IMR-90 (cell line): ENCODE measurements around the gene ATIC. TPM values are rescaled to one million over a fixed set of nuclear protein-coding genes. Genes with fewer than 3 reads are reported as not detected.

Source experiments
- ATAC-seq: fragments of 200-7000 bp; cut with Tn5 transposase; 2 replicates; pipeline ENCODE4 v1.9.1; 2020; ENCODE audit warnings: low read depth, mild to moderate bottlenecking, moderate library complexity
- BruUV-seq: library from RNA; stranded (reverse); fragments of 400-500 nt; replicated peaks from 2 replicates; lab custom pipeline; 2021; lab: Mats Ljungman, UMichigan
- CTCF ChIA-PET: fragments of 300-600 bp; formaldehyde crosslinking; extraction: SDS; loops from one replicate; lab custom pipeline; 2021; ENCODE audit warnings: antibody characterized with exemption; lab: Yijun Ruan, JAX
- POLR2A ChIA-PET: fragments of 300-600 bp; sonication (Branson Sonifier 250); formaldehyde crosslinking; loops from one replicate; lab custom pipeline; 2022; ENCODE audit warnings: antibody characterized with exemption; ENCODE audit not compliant: unreplicated experiment; lab: Charles Lee
- DNase-seq: peaks from one replicate; pipeline ENCODE4 v3.0.0; 2013
- H2AFZ ChIP-seq: replicated peaks from 2 replicates; pipeline ENCODE3; 2013; ENCODE audit warnings: low read length, mild to moderate bottlenecking; ENCODE audit not compliant: poor library complexity
- H2AK5ac ChIP-seq: 2 replicates; pipeline ENCODE4 v1.6.1; 2013; ENCODE audit warnings: low read depth, low read length, inconsistent platforms
- H2AK9ac ChIP-seq: replicated peaks from 2 replicates; pipeline ENCODE3; 2013; ENCODE audit warnings: mild to moderate bottlenecking, low read depth, low read length, moderate library complexity; ENCODE audit not compliant: poor library complexity
- H2BK120ac ChIP-seq: 2 replicates; pipeline ENCODE4 v1.6.1; 2013; ENCODE audit warnings: low read depth, low read length, inconsistent platforms
- H2BK15ac ChIP-seq: 3 replicates; pipeline ENCODE4 v1.6.1; 2013; ENCODE audit warnings: low read depth, low read length, inconsistent platforms
- H2BK20ac ChIP-seq: 2 replicates; pipeline ENCODE4 v1.6.1; 2013; ENCODE audit warnings: low read depth, mild to moderate bottlenecking, inconsistent platforms, low read length, moderate library complexity
- H2BK5ac ChIP-seq: 2 replicates; pipeline ENCODE4 v1.6.1; 2013; ENCODE audit warnings: mild to moderate bottlenecking, low read depth, low read length, inconsistent platforms; ENCODE audit not compliant: poor library complexity, severe bottlenecking
- H3K14ac ChIP-seq: replicated peaks from 2 replicates; pipeline ENCODE4 v1.6.1; 2013; ENCODE audit warnings: low read depth, low read length, inconsistent platforms
- H3K18ac ChIP-seq: 2 replicates; pipeline ENCODE4 v1.6.1; 2013; ENCODE audit warnings: low read depth, low read length, control low read depth
- H3K23ac ChIP-seq: 2 replicates; pipeline ENCODE4 v1.6.1; 2013; ENCODE audit warnings: low read depth, low read length, inconsistent platforms
- H3K27ac ChIP-seq: 2 replicates; pipeline ENCODE4 v1.5.1; 2013; ENCODE audit warnings: mild to moderate bottlenecking, control low read depth, low read length; ENCODE audit not compliant: insufficient read depth
- H3K27me3 ChIP-seq: 2 replicates; pipeline ENCODE4 v1.6.1; 2013; ENCODE audit warnings: low read length; ENCODE audit not compliant: control insufficient read depth, insufficient read depth
- H3K36me3 ChIP-seq: 2 replicates; pipeline ENCODE4 v1.6.1; 2013; ENCODE audit warnings: low read length, mixed read lengths; ENCODE audit not compliant: control insufficient read depth, insufficient read depth
- H3K4ac ChIP-seq: 2 replicates; pipeline ENCODE4 v1.6.1; 2013; ENCODE audit warnings: low read depth, low read length, inconsistent platforms
- H3K4me1 ChIP-seq: 2 replicates; pipeline ENCODE4 v1.6.1; 2013; ENCODE audit warnings: low read length, mixed read lengths; ENCODE audit not compliant: control insufficient read depth, insufficient read depth
- H3K4me2 ChIP-seq: 2 replicates; pipeline ENCODE4 v1.6.1; 2013; ENCODE audit warnings: low read depth, mild to moderate bottlenecking, control low read depth, low read length, moderate library complexity
- H3K4me3 ChIP-seq: 2 replicates; pipeline ENCODE4 v1.5.1; 2013; ENCODE audit warnings: low read depth, mild to moderate bottlenecking, control low read depth, low read length, moderate library complexity; ENCODE audit not compliant: insufficient read depth
- H3K56ac ChIP-seq: 2 replicates; pipeline ENCODE4 v1.6.1; 2013; ENCODE audit warnings: low read length, inconsistent platforms; ENCODE audit not compliant: insufficient read depth; ENCODE audit errors: extremely low read depth
- H3K79me1 ChIP-seq, 2 experiments: 2 replicates each; pipeline ENCODE4 v1.6.1; 2013; ENCODE audit warnings: low read length in 2 of 2, inconsistent platforms in 1 of 2, low read depth in 1 of 2
- H3K9ac ChIP-seq: 2 replicates; pipeline ENCODE4 v1.6.1; 2013; ENCODE audit warnings: low read depth, low read length, control low read depth
- H3K9me1 ChIP-seq: 2 replicates; pipeline ENCODE4 v1.6.1; 2013; ENCODE audit warnings: low read length, inconsistent platforms; ENCODE audit not compliant: insufficient read depth
- H3K9me3 ChIP-seq: 2 replicates; pipeline ENCODE4 v1.6.1; 2013; ENCODE audit warnings: low read length; ENCODE audit not compliant: control insufficient read depth, insufficient read depth
- H4K20me1 ChIP-seq: 2 replicates; pipeline ENCODE4 v1.6.1; 2013; ENCODE audit warnings: low read length, inconsistent platforms; ENCODE audit not compliant: insufficient read depth
- H4K5ac ChIP-seq: 2 replicates; pipeline ENCODE4 v1.6.1; 2013; ENCODE audit warnings: mild to moderate bottlenecking, low read depth, low read length, control low read depth
- H4K8ac ChIP-seq, 2 experiments: 2 replicates each; pipeline ENCODE4 v1.6.1; 2013; ENCODE audit warnings: low read depth in 2 of 2, low read length in 2 of 2, control low read depth in 1 of 2, inconsistent platforms in 1 of 2
- H4K91ac ChIP-seq: 2 replicates; pipeline ENCODE4 v1.6.1; 2013; ENCODE audit warnings: low read depth, low read length, inconsistent platforms; ENCODE audit not compliant: insufficient read depth
- FOS ChIP-seq: fragments of 150-350 bp; IDR thresholded peaks from 2 replicates; pipeline ENCODE4 v1.6.1; 2016; ENCODE audit warnings: low read depth, low read length
- MAFK ChIP-seq: IDR thresholded peaks from 2 replicates; pipeline ENCODE4 v1.6.1; 2012; ENCODE audit warnings: low read depth, low read length, improper control_type of control experiment
- MXI1 ChIP-seq: IDR thresholded peaks from 2 replicates; pipeline ENCODE4 v1.6.1; 2012; ENCODE audit warnings: low read depth, mild to moderate bottlenecking, low read length, moderate library complexity, borderline replicate concordance
- NFE2L2 ChIP-seq: fragments of 150-350 bp; IDR thresholded peaks from 2 replicates; pipeline ENCODE4 v1.6.1; 2016; ENCODE audit warnings: low read depth, mild to moderate bottlenecking, low read length
- RCOR1 ChIP-seq: IDR thresholded peaks from 2 replicates; pipeline ENCODE4 v1.6.1; 2012; ENCODE audit warnings: mild to moderate bottlenecking, low read length, improper control_type of control experiment; ENCODE audit not compliant: insufficient replicate concordance
- SMC3 ChIP-seq: fragments of 150-350 bp; IDR thresholded peaks from 2 replicates; pipeline ENCODE4 v1.6.1; 2016; ENCODE audit warnings: low read depth, mild to moderate bottlenecking, antibody characterized with exemption, low read length, moderate library complexity
- WGBS, 2 experiments: methylation state at CpG; one replicate each; pipeline versions ENCODE4 v1.1.5 to v1.1.7; 2013; ENCODE audit warnings: missing lambda C conversion rate in 2 of 2; ENCODE audit not compliant: insufficient read length in 1 of 2; ENCODE audit errors: extremely low coverage in 2 of 2; 5-methylcytosine and 5-hydroxymethylcytosine counted together
- dilution Hi-C: fragments of 300-500 bp; cut with HindIII; formaldehyde crosslinking; loops from one replicate; pipeline ENCODE4 v1.14.3; 2018; ENCODE audit warnings: low sequenced_read_pairs; ENCODE audit not compliant: unreplicated experiment
- in situ Hi-C: fragments of 300-500 bp; cut with MboI; formaldehyde crosslinking; loops from 3 replicates; pipeline ENCODE4 v1.14.3; 2019; ENCODE audit warnings: low sequenced_read_pairs, inconsistent platforms, mixed read lengths
- intact Hi-C: fragments of 100-400 bp; cut with micrococcal nuclease; formaldehyde crosslinking; loops from 2 replicates; pipeline ENCODE4 v1.10.0; 2022
- polyA plus RNA-seq, 3 experiments: library from polyadenylated mRNA; depleted of rRNA; stranded (reverse); fragments of >200 nt; gene quantifications; 2 replicates each; pipeline ENCODE4 v1.2.3, GENCODE V29; 2012; ENCODE audit warnings: low replicate concordance in 1 of 3
- total RNA-seq: library from RNA; depleted of rRNA; stranded (reverse); fragments of >200 nt; gene quantifications from 2 replicates; pipeline ENCODE4 v1.2.3, GENCODE V29; 2012

Gene ATIC
- total and polyA plus RNA-seq, 2 of the 4 experiments (the other 2 are of a cell fraction) = 30.5 to 101 TPM

DNA sequence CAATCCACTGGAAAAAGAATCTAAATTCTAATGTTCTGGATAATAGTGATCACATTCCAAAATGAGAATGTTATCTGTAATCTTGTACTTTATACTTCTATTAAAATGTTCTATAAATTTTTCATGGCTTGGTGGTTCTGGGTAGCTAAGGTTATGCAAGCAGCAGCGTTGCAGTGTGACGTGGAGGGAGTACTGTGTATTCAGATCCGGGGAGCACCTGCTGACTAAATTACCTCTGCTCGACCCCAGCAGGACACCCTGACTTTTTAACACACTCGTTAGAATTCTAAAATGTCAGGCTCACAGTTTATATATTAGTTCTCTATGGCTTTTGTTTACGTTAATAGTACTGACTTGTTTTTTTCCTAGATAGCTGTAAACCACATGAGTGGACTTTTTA, 13.0 kb downstream of the ATIC start:
- H3K27me3 ChIP-seq = no peaks in the 10 kb centered on the region
- no peak overlapping the region for H2BK120ac ChIP-seq
- in situ Hi-C loops = no loop called here
- TF ChIP-seq MXI1 (no peak), FOS (no peak), MAFK (no peak), RCOR1 (no peak), NFE2L2 (no peak), SMC3 (no peak)
- H2AFZ ChIP-seq = no peak overlapping the region
- intact Hi-C loops = no loop called here
- CTCF ChIA-PET = interaction anchor here (0.5 to 1.5 kb wide), 4 partner anchors 14 to 999 kb away, joined by 3 to 4 read pairs (median 3); no protein-coding TSS in a partner anchor
- peaks cover 3% of the 10 kb centered on the region; the same call in 1 of the 2 replicates for H3K9me1 ChIP-seq
- peaks cover 6% of the 10 kb centered on the region for H3K4me1 ChIP-seq
- H3K27ac ChIP-seq = no peak overlapping the region
- H3K4me2 ChIP-seq = no peak overlapping the region
- no TSS peak for BruUV-seq
- DNase-seq (no peak), ATAC-seq (no peak)
- no peak overlapping the region for H2AK9ac ChIP-seq
- H3K79me1 ChIP-seq = peaks cover 27 to 32% of the 10 kb centered on the region in 2 experiments
- H3K9ac ChIP-seq = no peak overlapping the region
- no peak overlapping the region for H3K23ac ChIP-seq
- H3K18ac ChIP-seq = no peak overlapping the region
- dilution Hi-C loops = no loop called here
- H3K4me3 ChIP-seq = no peak overlapping the region
- H4K91ac ChIP-seq = no peak overlapping the region
- no peak overlapping the region for H3K56ac ChIP-seq
- no peak overlapping the region for H4K8ac ChIP-seq
- H3K9me3 ChIP-seq = no peaks in the 10 kb centered on the region
- no peak overlapping the region for H2BK20ac ChIP-seq
- no peak overlapping the region for H3K14ac ChIP-seq
- POLR2A ChIA-PET = no interaction called here
- H4K20me1 ChIP-seq = no peaks in the 10 kb centered on the region; the same call in none of the 2 replicates
- no peak overlapping the region for H2BK5ac ChIP-seq
- H3K36me3 ChIP-seq = peaks cover 34% of the 10 kb centered on the region
- H4K5ac ChIP-seq = no peak overlapping the region
- no peak overlapping the region for H2BK15ac ChIP-seq
- no CpG with 5 or more reads among the region's 6 CpGs for WGBS, 2 experiments
- no peak overlapping the region for H2AK5ac ChIP-seq
- H3K4ac ChIP-seq = no peak overlapping the region
